Right ventricle myocardium superior (tissue), 1 donor: ENCODE data around the gene NCOA1. TPM values are rescaled to one million over a fixed set of nuclear protein-coding genes. Genes with fewer than 3 reads are reported as not detected.
A peak's percentile ranks its signal among the peaks of the same experiment; 100 is the strongest.

Source experiments
- ATAC-seq: fragments of 200-7000 bp; cut with Tn5 transposase; one replicate; pipeline ENCODE4 v1.9.1; 2020; ENCODE audit warnings: mild to moderate bottlenecking; ENCODE audit not compliant: poor library complexity
- DNase-seq: peaks from one replicate; pipeline ENCODE4 v3.0.0-alpha.2; 2020
- intact Hi-C: fragments of 100-400 bp; cut with DNase I; formaldehyde crosslinking; loops from one replicate; pipeline ENCODE4 v1.11.2; 2022
- total RNA-seq: library from RNA; stranded (reverse); fragmentation: NEBNext Ultra II Directional; extraction: Animal tissue kit (Norgen Biotek cat#: 25700); gene quantifications from one replicate; pipeline ENCODE4 v1.2.1, GENCODE V29; 2021
- donor health status: DM: no; HTN: yes; CAD: no; lungs with severe emphysema.

NCOA1 gene
- total RNA-seq, 1 donor from 2014 or later, result 32.2 TPM

DNA sequence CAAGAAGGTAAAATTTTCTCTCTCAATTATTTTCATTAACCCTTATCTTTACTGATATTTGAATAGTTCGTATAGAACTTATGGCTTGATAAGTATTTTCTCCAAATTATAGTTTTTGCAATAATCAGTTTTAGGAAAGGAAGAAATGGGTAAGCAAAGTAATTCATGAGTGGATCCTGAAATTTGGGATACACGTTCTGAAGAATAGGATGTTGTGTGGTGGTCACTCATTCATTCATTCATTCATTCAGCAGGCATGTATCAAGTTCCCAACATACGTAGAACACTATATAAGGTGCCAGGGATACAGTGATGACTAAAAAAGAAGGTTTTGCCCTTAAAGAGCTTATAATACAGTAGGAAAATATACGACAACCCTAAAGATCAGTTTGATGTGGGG is 206.7 kb downstream of the NCOA1 start:
- no peak for DNase-seq
- no peak for ATAC-seq
- intact Hi-C loops, result no loop called here

DNA sequence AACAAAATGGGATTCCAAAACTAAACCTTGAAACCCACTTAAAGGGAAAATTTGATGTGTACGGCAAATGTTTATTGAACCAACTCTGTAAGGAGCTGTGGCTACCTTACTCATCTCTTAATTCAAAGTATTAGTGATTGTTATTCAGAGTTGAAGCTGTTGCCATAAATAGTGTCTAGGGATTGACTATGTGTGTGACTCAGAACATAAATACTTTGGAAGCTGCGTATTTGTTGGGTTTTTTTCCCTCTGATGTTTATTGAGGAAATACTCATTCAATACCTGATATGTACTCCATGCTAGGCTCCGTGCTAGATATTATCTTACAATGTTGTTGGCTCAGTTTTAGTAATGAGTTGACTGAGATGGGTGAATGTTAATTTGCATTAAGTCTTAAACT is 211.7 kb downstream of the NCOA1 start:
- DNase-seq (no peak), ATAC-seq (no peak)
- intact Hi-C loops, result no loop called here

DNA sequence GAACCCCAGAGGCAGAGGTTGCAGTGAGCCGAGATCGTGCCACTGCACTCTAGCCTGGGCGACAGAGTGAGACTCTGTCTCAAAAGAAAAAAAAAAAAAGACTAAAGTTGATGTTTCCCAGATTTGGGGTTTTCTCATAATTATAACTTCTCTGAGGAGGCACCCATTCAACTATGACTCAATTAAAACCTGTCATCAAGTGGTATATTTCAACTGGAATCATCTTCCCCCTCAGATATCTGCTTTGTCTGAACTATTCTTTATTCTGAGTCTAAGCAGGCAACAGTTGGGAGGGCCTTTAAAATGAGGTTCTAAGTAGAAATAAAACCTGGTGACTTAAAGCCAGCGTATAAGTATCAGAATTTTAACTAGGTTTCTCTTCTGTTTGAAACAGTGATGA is 213.6 kb downstream of the NCOA1 start:
- intact Hi-C loops, result no loop called here
- no peak for DNase-seq
- no peak for ATAC-seq

DNA sequence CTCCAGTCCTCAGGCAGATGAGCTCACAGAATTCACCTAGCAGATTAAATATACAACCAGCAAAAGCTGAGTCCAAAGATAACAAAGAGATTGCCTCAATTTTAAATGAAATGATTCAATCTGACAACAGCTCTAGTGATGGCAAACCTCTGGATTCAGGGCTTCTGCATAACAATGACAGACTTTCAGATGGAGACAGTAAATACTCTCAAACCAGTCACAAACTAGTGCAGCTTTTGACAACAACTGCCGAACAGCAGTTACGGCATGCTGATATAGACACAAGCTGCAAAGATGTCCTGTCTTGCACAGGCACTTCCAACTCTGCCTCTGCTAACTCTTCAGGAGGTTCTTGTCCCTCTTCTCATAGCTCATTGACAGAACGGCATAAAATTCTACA is 216.1 kb downstream of the NCOA1 start:
- intact Hi-C loops, result no loop called here
- ATAC-seq (no peak), DNase-seq (no peak)

DNA sequence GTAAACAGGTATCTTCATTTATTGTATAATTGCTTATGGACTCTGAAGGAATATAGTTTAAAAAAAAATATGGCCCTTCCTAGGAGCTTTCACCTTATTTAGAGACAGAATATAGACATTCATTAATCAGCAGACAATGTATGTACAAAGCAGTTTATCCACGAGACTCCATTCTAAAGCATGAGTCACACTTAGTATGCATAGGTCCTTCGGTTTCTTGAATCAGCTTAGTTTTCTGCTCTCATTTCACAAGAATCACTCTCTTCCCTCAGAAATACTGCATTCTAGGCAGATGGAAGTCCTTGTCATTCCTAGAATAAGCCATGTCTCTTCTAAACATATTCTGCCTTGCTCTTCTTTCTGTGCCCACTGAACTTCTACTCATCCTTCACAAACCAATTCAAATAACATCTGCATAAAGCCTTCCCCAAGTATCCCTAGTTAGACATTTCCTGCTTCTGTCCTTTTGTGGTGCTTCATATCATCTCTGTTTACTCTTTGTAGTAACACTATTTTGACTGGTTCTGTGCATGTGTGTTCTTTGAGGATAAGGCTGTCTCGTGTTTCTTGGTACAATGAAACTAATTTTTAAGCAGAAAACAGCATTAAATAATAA is 217.6 kb downstream of the NCOA1 start:
- no peak for ATAC-seq
- intact Hi-C loops, result no loop called here

DNA sequence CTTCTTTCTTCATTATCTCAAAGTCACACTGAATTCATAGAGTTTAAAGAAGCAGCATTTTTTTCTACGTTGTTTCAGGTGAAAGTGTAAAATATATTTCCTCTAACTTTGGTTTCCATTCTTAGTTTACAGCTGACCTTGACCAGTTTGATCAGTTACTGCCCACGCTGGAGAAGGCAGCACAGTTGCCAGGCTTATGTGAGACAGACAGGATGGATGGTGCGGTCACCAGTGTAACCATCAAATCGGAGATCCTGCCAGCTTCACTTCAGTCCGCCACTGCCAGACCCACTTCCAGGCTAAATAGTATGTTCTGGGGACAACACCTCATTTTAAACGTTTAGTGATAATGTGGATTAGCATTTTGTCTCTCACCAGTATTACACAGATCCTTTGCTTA is 219.8 kb downstream of the NCOA1 start:
- DNase-seq, result no peak
- intact Hi-C loops, result no loop called here
- ATAC-seq, result no peak

More for the DNA sequence above, 217.6 kb downstream of the NCOA1 start:
- no peak for DNase-seq

DNA sequence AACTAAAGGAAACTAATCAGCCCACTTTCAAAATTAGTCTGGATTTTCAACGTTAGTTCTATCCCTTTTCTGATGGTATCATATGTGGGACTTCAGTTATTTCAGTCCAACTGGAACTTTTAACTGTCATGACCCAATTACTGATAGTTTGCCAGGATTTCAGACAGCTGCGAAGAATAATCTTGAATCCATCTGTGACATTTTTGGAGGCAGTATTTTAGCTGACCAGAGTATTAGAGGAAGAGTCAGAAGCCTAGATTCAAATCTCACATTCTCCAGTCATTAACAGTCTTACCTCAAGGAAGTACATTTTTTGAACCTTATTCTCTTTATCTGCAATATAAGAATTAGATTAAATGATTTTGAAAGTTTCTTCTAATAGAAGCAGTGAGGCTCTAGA is 220.8 kb downstream of the NCOA1 start:
- intact Hi-C loops, result no loop called here
- no peak for ATAC-seq
- no peak for DNase-seq

DNA sequence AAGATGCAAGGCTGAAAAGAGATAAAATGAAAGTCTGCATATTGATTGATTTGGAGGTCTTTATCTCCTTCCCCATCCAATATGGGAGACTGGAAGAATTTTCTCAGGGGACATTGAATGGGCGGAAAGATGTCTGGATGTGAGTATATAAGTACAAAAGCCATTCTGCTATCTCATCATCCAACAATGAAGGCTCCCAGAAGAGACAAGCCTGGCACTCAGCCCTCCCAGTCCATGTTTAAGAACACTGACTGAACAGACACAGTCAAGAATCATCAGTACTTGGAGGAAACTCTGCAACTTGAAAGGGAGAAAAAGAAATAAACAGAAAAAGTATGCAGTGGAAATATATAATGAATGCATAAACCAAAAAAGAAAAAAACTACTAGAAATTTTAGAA is 221.2 kb downstream of the NCOA1 start:
- no peak for ATAC-seq
- no peak for DNase-seq
- intact Hi-C loops, result no loop called here

DNA sequence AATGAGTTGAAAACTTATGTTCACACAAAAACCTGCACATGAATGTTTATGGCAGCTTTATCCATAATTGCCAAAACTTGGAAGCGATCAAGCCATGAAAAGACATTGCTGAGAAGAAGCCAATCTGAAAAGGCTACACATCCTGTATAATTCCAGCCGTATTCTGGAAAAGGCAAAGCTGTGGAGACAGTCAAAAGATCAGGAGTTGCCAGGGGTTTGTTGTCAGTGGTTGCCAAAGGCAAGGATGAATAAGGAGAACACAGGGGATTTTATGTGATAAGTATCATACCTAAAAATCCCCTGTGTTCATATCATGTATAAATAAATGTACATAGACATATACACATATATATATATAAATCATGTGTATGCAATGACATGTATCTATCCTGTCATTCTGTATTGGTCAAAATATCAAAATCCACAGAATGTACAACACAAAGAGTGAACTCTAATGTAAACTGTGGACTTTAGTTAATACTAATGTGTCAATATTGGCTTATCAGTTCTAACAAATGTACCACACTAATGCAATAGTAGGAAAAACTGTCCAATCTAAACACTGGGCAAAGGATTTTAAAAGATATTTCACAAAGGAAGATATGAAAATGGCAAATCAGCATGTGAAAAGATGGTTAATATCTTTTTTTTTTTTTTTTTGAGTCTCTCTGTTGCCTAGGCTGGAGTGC is 226.4 kb downstream of the NCOA1 start:
- DNase-seq (no peak), ATAC-seq (no peak)
- intact Hi-C loops, result no loop called here

DNA sequence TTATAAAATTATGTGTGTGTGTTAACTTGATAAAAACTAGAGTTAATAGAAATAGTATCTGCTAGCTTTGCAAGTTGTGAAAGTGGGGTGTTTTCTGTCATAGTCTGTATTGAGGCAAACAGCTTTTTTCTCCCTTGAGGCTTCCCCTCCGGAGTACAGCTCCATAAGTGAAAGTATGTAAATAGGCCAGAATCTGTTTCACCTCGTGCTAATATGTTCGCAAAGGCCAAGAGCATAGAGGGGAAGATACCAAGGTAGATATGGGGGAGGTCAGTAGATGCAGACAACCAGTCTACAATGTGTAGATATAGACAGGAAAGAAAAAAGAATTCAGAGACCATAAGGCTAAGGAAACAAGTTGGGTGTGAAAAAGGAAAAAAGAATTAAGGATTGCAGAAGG is 229.3 kb downstream of the NCOA1 start:
- ATAC-seq, result no peak
- intact Hi-C loops, result no loop called here
- no peak for DNase-seq

DNA sequence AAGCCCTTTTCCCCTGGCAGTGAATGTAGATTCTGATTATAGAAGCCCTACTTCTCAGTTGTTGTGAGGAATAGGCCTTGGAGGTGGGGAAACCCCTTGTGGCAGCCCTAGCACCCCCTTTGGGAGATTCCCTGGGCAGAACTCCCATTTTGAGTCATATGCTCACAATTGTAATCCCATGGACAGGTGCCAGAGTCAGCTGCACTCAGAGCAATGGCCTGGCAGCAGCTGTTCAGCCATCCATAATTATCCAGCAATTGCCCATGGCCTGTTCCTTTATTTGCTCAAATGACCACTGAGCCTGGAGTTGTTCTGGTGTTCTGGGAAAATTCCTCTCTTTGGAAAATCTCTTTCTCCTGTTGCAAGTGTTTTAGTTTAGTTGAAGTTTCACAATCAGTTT is 230.4 kb downstream of the NCOA1 start:
- ATAC-seq (peak; percentile 94), DNase-seq (peak; percentile 82)
- intact Hi-C loops, result no loop called here

DNA sequence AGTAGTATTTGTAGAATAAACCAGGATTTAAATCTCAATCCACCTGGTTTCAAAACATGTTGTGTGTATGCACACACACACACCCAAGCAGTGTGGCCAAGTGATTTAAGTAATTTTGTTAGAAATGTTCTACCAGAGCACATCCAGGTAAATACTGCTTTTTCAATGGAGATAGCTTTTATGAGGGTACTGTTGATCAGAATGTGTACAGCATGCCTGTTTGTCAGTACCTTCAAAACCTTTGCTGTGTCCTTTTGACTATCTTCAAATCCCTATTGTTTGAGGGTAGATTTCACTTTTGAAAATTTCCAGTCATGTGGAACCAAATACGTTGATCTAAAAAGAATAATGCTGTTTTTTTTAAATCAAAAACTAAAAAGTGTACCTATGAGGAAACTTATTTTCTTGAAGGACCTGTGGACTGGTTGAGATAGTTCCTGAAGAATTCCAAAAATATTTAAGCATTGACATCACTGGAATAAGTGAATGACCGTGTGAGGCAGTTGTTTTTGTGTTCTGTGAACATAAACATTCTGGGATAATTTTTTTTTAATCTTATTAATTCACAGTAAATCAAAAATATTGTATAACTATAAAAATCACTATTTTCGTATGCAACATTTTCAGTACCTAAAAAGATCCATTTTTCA is 231.2 kb downstream of the NCOA1 start:
- intact Hi-C loops, result no loop called here
- ATAC-seq (no peak), DNase-seq (no peak)

DNA sequence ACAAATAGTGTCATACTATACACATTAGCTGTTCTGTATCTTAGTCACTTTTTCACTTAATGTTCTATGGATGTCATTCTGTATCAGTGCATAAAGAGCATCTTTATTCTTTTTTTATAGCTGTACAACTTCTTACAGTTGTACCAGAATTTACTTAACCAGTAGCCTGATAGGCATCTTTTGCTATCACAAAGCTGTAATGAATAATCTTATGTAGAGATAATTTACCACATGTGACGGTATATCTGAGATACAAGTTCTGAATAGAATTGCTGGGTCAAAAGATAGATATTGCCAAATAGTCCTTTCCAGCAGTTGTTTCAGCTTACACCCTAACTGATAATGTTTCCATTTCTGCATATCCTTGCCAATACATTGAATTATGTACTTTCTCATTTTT is 232.1 kb downstream of the NCOA1 start:
- no peak for ATAC-seq
- DNase-seq, result no peak
- intact Hi-C loops, result no loop called here

DNA sequence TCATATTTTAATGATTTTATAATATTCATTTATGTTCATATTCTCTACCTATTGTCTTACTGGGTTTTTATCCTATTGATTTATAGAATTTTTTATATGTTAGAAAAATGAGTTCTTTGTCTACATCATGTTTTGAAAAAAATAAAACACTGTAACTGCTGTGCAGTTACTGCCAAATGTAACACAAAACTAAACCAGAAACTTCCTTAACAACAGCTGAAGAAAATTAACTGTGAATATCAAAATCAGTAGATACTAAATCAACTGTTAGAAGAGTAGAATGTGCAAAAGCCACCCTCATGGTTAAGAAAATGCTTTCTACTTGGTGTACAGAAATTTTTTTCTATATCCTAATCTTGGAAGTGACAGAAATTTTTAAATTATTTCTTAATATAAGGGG is 232.6 kb downstream of the NCOA1 start:
- DNase-seq (no peak), ATAC-seq (no peak)
- intact Hi-C loops, result no loop called here

DNA sequence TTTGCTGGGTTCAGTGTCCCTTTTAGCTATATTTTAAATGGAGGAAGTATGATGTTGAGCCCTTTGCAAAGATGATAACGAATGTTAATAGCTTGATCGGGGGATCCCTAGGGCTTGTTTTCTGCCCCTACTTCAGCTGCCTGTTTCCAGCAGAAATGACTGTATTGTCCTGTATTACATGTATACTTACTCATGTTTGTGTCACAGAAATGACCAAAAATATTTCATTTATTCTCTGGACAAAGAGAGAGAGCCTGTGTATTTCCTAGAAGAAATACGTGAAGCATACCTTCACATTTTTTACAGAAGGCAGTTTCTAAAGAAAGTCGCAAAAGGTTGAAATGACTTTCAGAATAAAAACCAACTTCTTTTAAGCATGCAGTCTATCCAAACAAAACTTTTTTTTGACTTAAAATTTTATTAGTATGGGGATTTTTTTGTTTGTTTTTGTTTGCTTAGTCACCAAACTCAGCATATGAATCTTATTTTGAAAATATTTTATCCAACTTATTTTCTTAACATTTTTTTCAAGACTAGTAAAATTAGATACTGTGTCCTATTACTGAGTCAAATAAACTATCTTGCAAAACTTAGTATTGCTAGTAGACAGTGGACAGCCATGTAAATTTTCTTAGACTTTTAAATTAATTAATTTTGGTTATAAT is 233.2 kb downstream of the NCOA1 start:
- DNase-seq (no peak), ATAC-seq (no peak)
- intact Hi-C loops, result no loop called here

DNA sequence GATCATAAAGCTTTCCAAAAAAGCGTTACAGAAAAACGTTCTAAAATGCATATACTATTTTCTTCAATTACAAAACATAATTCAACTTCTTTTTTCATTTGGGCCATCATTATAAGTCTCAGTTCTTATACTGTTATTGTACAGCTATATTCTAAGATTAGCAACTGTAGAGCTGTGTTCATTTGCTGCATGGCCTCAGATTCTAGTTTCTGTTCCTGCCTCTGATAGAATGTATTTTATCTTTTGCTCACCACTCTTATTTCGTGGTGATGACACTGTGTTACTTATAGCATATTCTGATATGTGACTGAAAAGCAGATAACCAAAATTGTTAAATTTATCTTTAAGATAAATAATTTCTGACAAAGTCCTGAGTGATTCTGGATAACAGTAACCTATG is 234.9 kb downstream of the NCOA1 start:
- no peak for DNase-seq
- ATAC-seq, result no peak
- intact Hi-C loops, result no loop called here

DNA sequence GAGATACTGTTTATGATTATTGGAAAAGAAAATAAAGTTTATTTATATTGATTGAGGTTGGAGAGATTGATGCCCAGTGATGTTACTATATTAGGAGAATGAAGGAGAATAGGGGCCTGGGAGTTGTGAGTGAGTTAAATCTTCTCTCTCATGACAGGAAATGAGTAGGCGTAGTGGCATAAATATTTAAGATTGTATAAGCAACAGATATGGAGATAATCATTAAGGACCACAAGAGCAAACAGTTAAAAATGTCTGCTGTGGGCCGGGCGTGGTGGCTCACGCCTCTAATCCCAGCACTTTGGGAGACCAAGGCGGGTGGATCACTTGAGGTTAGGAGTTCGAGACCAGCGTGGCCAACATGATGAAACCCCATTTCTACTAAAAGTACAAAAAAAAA is 239.4 kb downstream of the NCOA1 start:
- no peak for DNase-seq
- ATAC-seq, result no peak
- intact Hi-C loops, result no loop called here

DNA sequence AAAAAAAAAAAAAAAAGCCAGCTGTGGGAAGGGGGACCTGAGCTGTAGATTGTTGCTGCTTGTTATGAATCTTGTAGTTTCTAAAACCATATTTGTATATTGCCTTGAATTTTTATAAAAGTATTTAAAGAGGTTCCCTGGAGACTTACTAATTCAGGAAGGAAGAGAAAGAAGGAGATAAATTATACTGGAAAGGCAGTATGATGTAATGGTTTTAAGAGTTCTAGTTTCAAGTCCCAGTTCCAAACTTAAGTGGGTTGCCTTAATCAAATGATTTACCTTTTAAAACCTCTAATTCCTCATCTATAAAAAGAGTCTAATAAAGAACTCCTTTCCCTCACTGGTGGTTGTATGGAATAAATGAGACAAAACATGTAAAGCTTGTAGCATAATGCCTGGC is 240.0 kb downstream of the NCOA1 start:
- no peak for ATAC-seq
- no peak for DNase-seq
- intact Hi-C loops, result no loop called here

DNA sequence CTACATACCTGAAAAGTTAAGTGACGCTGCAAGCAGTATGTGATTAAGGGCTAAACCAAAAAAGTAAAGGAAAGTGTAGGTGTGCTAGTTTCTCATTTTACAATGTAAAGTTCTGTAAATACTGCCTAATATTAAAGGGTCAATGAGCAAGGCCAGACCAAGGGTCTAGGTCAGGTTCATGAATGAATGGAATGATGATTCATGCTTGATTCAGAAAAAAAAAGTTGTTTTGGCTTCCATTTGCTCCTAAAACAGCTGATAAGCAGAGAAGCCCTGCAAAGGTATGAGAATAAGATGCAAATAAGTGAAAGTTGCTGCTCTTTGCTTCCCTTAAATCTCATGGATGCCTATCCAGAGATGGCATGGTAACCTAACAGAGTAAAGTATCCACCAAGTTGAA is 240.9 kb downstream of the NCOA1 start:
- no peak for DNase-seq
- intact Hi-C loops, result no loop called here
- no peak for ATAC-seq

DNA sequence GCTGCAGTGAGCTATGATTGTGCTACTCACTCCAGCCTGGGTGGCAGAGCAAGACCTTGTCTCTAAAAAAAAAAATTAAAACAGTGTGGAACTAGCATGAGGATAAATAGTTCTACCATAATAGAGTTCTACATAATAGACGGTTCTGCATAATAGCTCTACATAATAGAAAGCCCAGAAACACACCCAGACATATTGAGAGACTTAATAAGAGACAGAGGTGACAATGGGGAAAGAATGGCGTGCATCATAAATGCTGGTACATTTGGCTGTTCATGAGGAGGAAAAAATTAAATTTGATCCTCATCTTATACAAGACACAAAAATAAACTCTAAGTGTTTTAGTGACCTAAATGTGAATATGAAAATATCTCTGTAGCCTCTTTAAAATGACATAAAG is 243.7 kb downstream of the NCOA1 start:
- intact Hi-C loops, result no loop called here

More for the DNA sequence above, 243.7 kb downstream of the NCOA1 start:
- ATAC-seq (no peak), DNase-seq (no peak)
